Neural cell (in vitro differentiated cells): ENCODE measurements around the gene VGF. TPM values are rescaled to one million over a fixed set of nuclear protein-coding genes. Genes with fewer than 3 reads are reported as not detected.

Experiments
- H2AFZ ChIP-seq: fragments of 200-600, 300-800 bp; sonication (generic), shearing (Covaris generic); 2 replicates; pipeline ENCODE4 v1.6.0; 2014; ENCODE audit warnings: low read depth, mild to moderate bottlenecking, antibody characterized with exemption, low read length, moderate library complexity
- H3F3A ChIP-seq: fragments of 200-600 bp; shearing (Covaris generic); 2 replicates; pipeline ENCODE4 v1.6.1; 2016; ENCODE audit warnings: mild to moderate bottlenecking, moderate library complexity, mixed read lengths, antibody characterized with exemption, low read length; ENCODE audit not compliant: insufficient read depth, poor library complexity, severe bottlenecking
- H3K27ac ChIP-seq: fragments of 200-600, 300-800 bp; sonication (generic), shearing (Covaris generic); 2 replicates; pipeline ENCODE4 v1.5.1; 2014; ENCODE audit warnings: mild to moderate bottlenecking, low read length, moderate library complexity
- H3K27me3 ChIP-seq: fragments of 300-800, 200-600 bp; sonication (generic), shearing (Covaris generic); 2 replicates; pipeline ENCODE4 v1.6.0; 2014; ENCODE audit warnings: mild to moderate bottlenecking, low read depth, low read length, moderate library complexity; ENCODE audit not compliant: insufficient read depth
- H3K36me3 ChIP-seq: fragments of 300-800, 200-600 bp; sonication (generic), shearing (Covaris generic); 2 replicates; pipeline ENCODE4 v1.5.1; 2014; ENCODE audit warnings: mild to moderate bottlenecking, antibody characterized with exemption, low read length, moderate library complexity; ENCODE audit not compliant: insufficient read depth
- H3K4me2 ChIP-seq: fragments of 300-800, 200-600 bp; sonication (generic), shearing (Covaris generic); 2 replicates; pipeline ENCODE4 v1.6.0; 2014; ENCODE audit warnings: mild to moderate bottlenecking, low read length
- H3K4me3 ChIP-seq: fragments of 300-800, 200-600 bp; sonication (generic), shearing (Covaris generic); 2 replicates; pipeline ENCODE4 v1.5.1; 2014; ENCODE audit warnings: mild to moderate bottlenecking, low read length, moderate library complexity
- H3K79me2 ChIP-seq: fragments of 200-600 bp; shearing (Covaris generic); replicated peaks from 2 replicates; pipeline ENCODE4 v1.6.0; 2014; ENCODE audit warnings: mild to moderate bottlenecking, low read length, moderate library complexity; ENCODE audit not compliant: insufficient read depth
- H3K9ac ChIP-seq: fragments of 300-800, 200-600 bp; sonication (generic), shearing (Covaris generic); 2 replicates; pipeline ENCODE4 v1.6.1; 2016; ENCODE audit warnings: mild to moderate bottlenecking, low read length, mixed read lengths
- H3K9me2 ChIP-seq: fragments of 200-600 bp; shearing (Covaris generic); 2 replicates; pipeline ENCODE4 v1.6.1; 2016; ENCODE audit warnings: mild to moderate bottlenecking, low read length, mixed read lengths; ENCODE audit not compliant: insufficient read depth
- H3K9me3 ChIP-seq: fragments of 200-600, 300-800 bp; sonication (generic), shearing (Covaris generic); 2 replicates; pipeline ENCODE4 v1.6.1; 2016; ENCODE audit warnings: mild to moderate bottlenecking, mixed run types, low read length, moderate library complexity, mixed read lengths
- H4K20me1 ChIP-seq: fragments of 200-600 bp; shearing (Covaris generic); 2 replicates; pipeline ENCODE4 v1.6.1; 2016; ENCODE audit warnings: mild to moderate bottlenecking, mixed run types; ENCODE audit not compliant: insufficient read depth
- CTCF ChIP-seq: fragments of 450-650 bp; IDR thresholded peaks from 2 replicates; pipeline ENCODE4 v1.5.1; 2014; ENCODE audit warnings: antibody characterized with exemption, mild to moderate bottlenecking, moderate library complexity; ENCODE audit not compliant: poor library complexity, severe bottlenecking
- EP300 ChIP-seq: fragments of 450-650 bp; conservative IDR thresholded peaks from 2 replicates; pipeline ENCODE4 v1.6.1; 2014; ENCODE audit warnings: antibody characterized with exemption, mild to moderate bottlenecking, moderate library complexity; ENCODE audit not compliant: poor library complexity, severe bottlenecking
- EZH2 ChIP-seq: fragments of 200-600, 300-800 bp; shearing (Covaris generic), sonication (generic); IDR thresholded peaks from 2 replicates; pipeline ENCODE4 v1.6.1; 2014; ENCODE audit warnings: antibody characterized with exemption, low read length, borderline replicate concordance, mild to moderate bottlenecking; ENCODE audit not compliant: insufficient read depth, poor library complexity, severe bottlenecking
- MXI1 ChIP-seq: fragments of 450-650 bp; conservative IDR thresholded peaks from 2 replicates; pipeline ENCODE4 v1.6.1; 2014; ENCODE audit warnings: antibody characterized with exemption, mild to moderate bottlenecking; ENCODE audit not compliant: poor library complexity, severe bottlenecking
- POLR2AphosphoS5 ChIP-seq: IDR thresholded peaks from 2 replicates; pipeline ENCODE4 v1.6.1; 2012
- RAD21 ChIP-seq: fragments of 450-650 bp; conservative IDR thresholded peaks from 2 replicates; pipeline ENCODE4 v1.6.1; 2014; ENCODE audit warnings: antibody characterized with exemption, mild to moderate bottlenecking, moderate library complexity
- REST ChIP-seq: IDR thresholded peaks from 2 replicates; pipeline ENCODE4 v1.6.1; 2012; ENCODE audit warnings: borderline replicate concordance
- SMC3 ChIP-seq: fragments of 450-650 bp; conservative IDR thresholded peaks from 2 replicates; pipeline ENCODE4 v1.6.1; 2014; ENCODE audit warnings: antibody characterized with exemption, mild to moderate bottlenecking, moderate library complexity; ENCODE audit not compliant: poor library complexity
- TAF1 ChIP-seq: IDR thresholded peaks from 2 replicates; pipeline ENCODE4 v1.6.1; 2012; ENCODE audit warnings: low read depth
- polyA plus RNA-seq: library from polyadenylated mRNA; depleted of rRNA; stranded (reverse); fragments of >200 nt; gene quantifications from 2 replicates; pipeline ENCODE4 v1.2.3, GENCODE V29; 2014

Gene VGF
- polyA plus RNA-seq, 1 donor from 2014 or later, result 39.3 TPM

- peak; percentile 50 for TF ChIP-seq CTCF
- no peak for TF ChIP-seq POLR2AphosphoS5
- peak; percentile 28 for TF ChIP-seq SMC3
- no peak for TF ChIP-seq EZH2
- no peak for TF ChIP-seq RAD21
These were observed 6.1 kb upstream of the VGF start for GRCh38 chr7:101171442-101171837.

GRCh38 chr7:101170617-101171441 is 5.5 kb upstream of the VGF start:
- Histone ChIP-seq H3K79me2 (no peaks in the 10 kb centered on the region), H2AFZ (no peak overlapping the region), H3K9me2 (no peaks in the 10 kb centered on the region), H3K4me3 (peak overlapping the region; percentile 94), H3K4me2 (no peak overlapping the region), H3K27me3 (peaks cover 85% of the 10 kb centered on the region), H3K27ac (no peak overlapping the region), H3K36me3 (no peaks in the 10 kb centered on the region), H3K9me3 (no peaks in the 10 kb centered on the region), H3F3A (no peaks in the 10 kb centered on the region), H4K20me1 (no peaks in the 10 kb centered on the region), H3K9ac (no peak overlapping the region)
- TF ChIP-seq SMC3 (no peak), POLR2AphosphoS5 (no peak), CTCF (no peak), REST (no peak), RAD21 (no peak), EZH2 (no peak), MXI1 (no peak), TAF1 (no peak), EP300 (no peak)

More at GRCh38 chr7:101171442-101171837, 6.1 kb upstream of the VGF start:
- H2AFZ ChIP-seq, result no peak overlapping the region
- no peak overlapping the region for H3K9ac ChIP-seq
- no peaks in the 10 kb centered on the region for H3K79me2 ChIP-seq
- H3K27me3 ChIP-seq, result peaks cover 90% of the 10 kb centered on the region
- H3K4me2 ChIP-seq, result no peak overlapping the region
- H3K36me3 ChIP-seq, result no peaks in the 10 kb centered on the region
- no peaks in the 10 kb centered on the region for H4K20me1 ChIP-seq
- no peaks in the 10 kb centered on the region for H3K9me2 ChIP-seq
- peak overlapping the region; percentile 59 for H3K4me3 ChIP-seq
- H3F3A ChIP-seq, result no peaks in the 10 kb centered on the region
- H3K27ac ChIP-seq, result no peak overlapping the region
- no peaks in the 10 kb centered on the region for H3K9me3 ChIP-seq
